ENCODE measurements around the gene SDHAF1. TPM values are rescaled to one million over a fixed set of nuclear protein-coding genes. Genes with fewer than 3 reads are reported as not detected.

Gene SDHAF1
- total RNA-seq, 1 donor from 2014 or later = 17.7 TPM

- Mint-ChIP-seq H3K27ac (ENCODE audit: unreplicated experiment) (peak overlapping the region; percentile 33), H3K36me3 (ENCODE audit: unreplicated experiment) (no peaks in the 10 kb centered on the region), H3K9me3 (ENCODE audit: unreplicated experiment) (peaks cover 8% of the 10 kb centered on the region), H3K27me3 (ENCODE audit: unreplicated experiment) (peaks cover 11% of the 10 kb centered on the region), H3K4me3 (ENCODE audit: unreplicated experiment) (no peak overlapping the region), H3K4me1 (ENCODE audit: low read depth, unreplicated experiment) (peaks cover 8% of the 10 kb centered on the region)
- DNase-seq = no peak
- TF ChIP-seq CTCF (IDR thresholded peaks at IDR 0.05; ENCODE audit: partially characterized antibody, unreplicated experiment) = no peak
Observed at GRCh38 chr19:35990771-35991730, 3.9 kb upstream of the SDHAF1 start.

- H3K9me3 Mint-ChIP-seq (ENCODE audit: unreplicated experiment) = peaks cover 6% of the 10 kb centered on the region
- H3K4me1 Mint-ChIP-seq (ENCODE audit: low read depth, unreplicated experiment) = peaks cover 11% of the 10 kb centered on the region
- H3K4me3 Mint-ChIP-seq (ENCODE audit: unreplicated experiment) = no peak overlapping the region
- peak overlapping the region; percentile 33 for H3K27ac Mint-ChIP-seq (ENCODE audit: unreplicated experiment)
- H3K36me3 Mint-ChIP-seq (ENCODE audit: unreplicated experiment) = no peaks in the 10 kb centered on the region
- H3K27me3 Mint-ChIP-seq (ENCODE audit: unreplicated experiment) = peaks cover 8% of the 10 kb centered on the region
- no peak for TF ChIP-seq CTCF (IDR thresholded peaks at IDR 0.05; ENCODE audit: partially characterized antibody, unreplicated experiment)
- no peak for DNase-seq
Observed at GRCh38 chr19:35991731-35992450, 3.1 kb upstream of the SDHAF1 start.

GRCh38 chr19:35992907-35993765, 1.9 kb upstream of the SDHAF1 start:
- TF ChIP-seq CTCF (IDR thresholded peaks at IDR 0.05; ENCODE audit: partially characterized antibody, unreplicated experiment) = no peak
- Mint-ChIP-seq H3K36me3 (ENCODE audit: unreplicated experiment) (no peaks in the 10 kb centered on the region), H3K27ac (ENCODE audit: unreplicated experiment) (peak overlapping the region; percentile 38), H3K4me3 (ENCODE audit: unreplicated experiment) (no peak overlapping the region), H3K9me3 (ENCODE audit: unreplicated experiment) (peaks cover 5% of the 10 kb centered on the region), H3K27me3 (ENCODE audit: unreplicated experiment) (peaks cover 10% of the 10 kb centered on the region), H3K4me1 (ENCODE audit: low read depth, unreplicated experiment) (peaks cover 11% of the 10 kb centered on the region)
- DNase-seq = no peak

GRCh38 chr19:35993923-35994598, 927 bp upstream of the SDHAF1 start:
- H3K36me3 Mint-ChIP-seq (ENCODE audit: unreplicated experiment) = no peaks in the 10 kb centered on the region
- DNase-seq = no peak
- peaks cover 2% of the 10 kb centered on the region for H3K9me3 Mint-ChIP-seq (ENCODE audit: unreplicated experiment)
- no peak overlapping the region for H3K27ac Mint-ChIP-seq (ENCODE audit: unreplicated experiment)
- peaks cover 10% of the 10 kb centered on the region for H3K27me3 Mint-ChIP-seq (ENCODE audit: unreplicated experiment)
- TF ChIP-seq CTCF (IDR thresholded peaks at IDR 0.05; ENCODE audit: partially characterized antibody, unreplicated experiment) = no peak
- H3K4me3 Mint-ChIP-seq (ENCODE audit: unreplicated experiment) = peak overlapping the region; percentile 42
- H3K4me1 Mint-ChIP-seq (ENCODE audit: low read depth, unreplicated experiment) = peaks cover 11% of the 10 kb centered on the region

Data from glutamatergic neuron (in vitro differentiated cells).